Measurements from ENCODE around the gene CCNF. TPM values are rescaled to one million over a fixed set of nuclear protein-coding genes. Genes with fewer than 3 reads are reported as not detected.
A peak's percentile ranks its signal among the peaks of the same experiment; 100 is the strongest.

The CCNF gene
- total and polyA plus RNA-seq, 4 donors = 2.0 to 7.5 (median 2.8) TPM

GRCh38 chr16:2496223-2497115, 67.2 kb downstream of the CCNF start:
- ATAC-seq (ENCODE audit: insufficient read depth, low FRiP score) = no peak
- TF ChIP-seq CTCF (IDR thresholded peaks at IDR 0.05; ENCODE audit: control extremely low read depth, extremely low read depth) = no peak
- Histone ChIP-seq H3K9ac (ENCODE audit: insufficient read depth in 1 of 2, low read length in 2 of 2) (no peak overlapping the region), H3K27ac (ENCODE audit: low read depth in 1 of 2, low read length in 1 of 2) (no peak overlapping the region), H3K9me3 (ENCODE audit: control insufficient read depth in 4 of 4, insufficient read depth in 3 of 4, low read length in 3 of 4) (no peaks in the 10 kb centered on the region), H3K4me3 (no peak overlapping the region), H3K36me3 (ENCODE audit: control insufficient read depth in 4 of 4, insufficient read depth in 4 of 4, low read length in 4 of 4) (peaks cover 0 to 31% (median 15%) of the 10 kb centered on the region in 4 donors), H3K27me3 (ENCODE audit: control insufficient read depth in 3 of 3, insufficient read depth in 3 of 3, low read length in 2 of 3) (no peaks in the 10 kb centered on the region), H3K4me1 (ENCODE audit: control insufficient read depth in 5 of 5, insufficient read depth in 5 of 5, low read length in 5 of 5) (peaks cover under 1 to 34% (median 10%) of the 10 kb centered on the region in 5 donors)
- DNase-seq = no peak
- WGBS, 2 donors = 96% methylated on average over 62 of the region's 62 CpGs

GRCh38 chr16:2497116-2497630, 67.9 kb downstream of the CCNF start:
- Histone ChIP-seq H3K9ac (ENCODE audit: insufficient read depth in 1 of 2, low read length in 2 of 2) (no peak overlapping the region), H3K4me3 (no peak overlapping the region), H3K27me3 (ENCODE audit: control insufficient read depth in 3 of 3, insufficient read depth in 3 of 3, low read length in 2 of 3) (no peaks in the 10 kb centered on the region), H3K36me3 (ENCODE audit: control insufficient read depth in 4 of 4, insufficient read depth in 4 of 4, low read length in 4 of 4) (peaks cover 0 to 36% (median 15%) of the 10 kb centered on the region in 4 donors), H3K27ac (ENCODE audit: low read depth in 1 of 2, low read length in 1 of 2) (no peak overlapping the region), H3K4me1 (ENCODE audit: control insufficient read depth in 5 of 5, insufficient read depth in 5 of 5, low read length in 5 of 5) (peaks cover 5 to 41% (median 10%) of the 10 kb centered on the region in 5 donors), H3K9me3 (ENCODE audit: control insufficient read depth in 4 of 4, insufficient read depth in 3 of 4, low read length in 3 of 4) (no peaks in the 10 kb centered on the region)
- no peak for TF ChIP-seq CTCF (IDR thresholded peaks at IDR 0.05; ENCODE audit: control extremely low read depth, extremely low read depth)
- peak; percentile 47 to 69 (median 54) for DNase-seq
- 54 to 75% methylated on average over 21 of the region's 21 CpGs for WGBS, 2 donors
- ATAC-seq (ENCODE audit: insufficient read depth, low FRiP score) = no peak

GRCh38 chr16:2497695-2498484, 68.6 kb downstream of the CCNF start:
- H3K9me3 ChIP-seq (ENCODE audit: control insufficient read depth in 4 of 4, insufficient read depth in 3 of 4, low read length in 3 of 4) = no peaks in the 10 kb centered on the region
- H3K9ac ChIP-seq (ENCODE audit: insufficient read depth in 1 of 2, low read length in 2 of 2) = no peak overlapping the region
- WGBS, 2 donors = 77 to 81% methylated on average over 26 of the region's 26 CpGs
- no peaks in the 10 kb centered on the region for H3K27me3 ChIP-seq (ENCODE audit: control insufficient read depth in 3 of 3, insufficient read depth in 3 of 3, low read length in 2 of 3)
- DNase-seq (peak; percentile 77 to 90 (median 83)), ATAC-seq (ENCODE audit: insufficient read depth, low FRiP score) (no peak)
- no peak overlapping the region for H3K27ac ChIP-seq (ENCODE audit: low read depth in 1 of 2, low read length in 1 of 2)
- no peak for TF ChIP-seq CTCF (IDR thresholded peaks at IDR 0.05; ENCODE audit: control extremely low read depth, extremely low read depth)
- H3K4me3 ChIP-seq = no peak overlapping the region
- peaks cover 0 to 37% (median 18%) of the 10 kb centered on the region in 4 donors for H3K36me3 ChIP-seq (ENCODE audit: control insufficient read depth in 4 of 4, insufficient read depth in 4 of 4, low read length in 4 of 4)
- peaks cover 5 to 48% (median 10%) of the 10 kb centered on the region in 5 donors for H3K4me1 ChIP-seq (ENCODE audit: control insufficient read depth in 5 of 5, insufficient read depth in 5 of 5, low read length in 5 of 5)
